ENCODE results near the gene RBBP4. TPM values are rescaled to one million over a fixed set of nuclear protein-coding genes. Genes with fewer than 3 reads are reported as not detected.

RBBP4 gene
- total and polyA plus RNA-seq, 2 of the 8 experiments (the other 6 are each of a cell fraction or from before 2014, with no cell fraction given) = 147 to 397 TPM

DNA sequence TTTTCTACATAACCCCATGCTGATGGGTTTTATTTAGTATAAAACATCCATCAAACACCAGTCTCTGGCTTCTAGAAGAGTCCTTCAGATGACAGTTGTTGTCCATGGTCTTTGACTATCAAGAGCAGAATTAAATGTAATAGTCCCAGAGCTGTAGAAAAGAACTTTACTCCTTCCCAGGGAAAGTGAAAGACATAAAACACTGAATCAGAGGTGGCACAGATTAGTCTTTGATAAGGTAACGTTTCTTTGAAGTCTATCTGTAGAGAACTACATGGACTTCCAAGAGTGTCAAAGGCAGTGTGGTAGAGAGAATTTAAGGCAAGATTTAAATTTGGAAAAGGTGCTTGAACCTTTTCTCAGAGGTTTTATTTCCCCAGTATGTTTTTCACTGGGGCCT lies 29.6 kb downstream of the RBBP4 start (continued):
- no peak for TF ChIP-seq RNF2 (IDR thresholded peaks at IDR 0.05; ENCODE audit: borderline replicate concordance, low read depth, low read length, missing control alignments, poor library complexity, severe bottlenecking)
- no peak for TF ChIP-seq HDAC2 (IDR thresholded peaks at IDR 0.05; ENCODE audit: borderline replicate concordance in 1 of 2, low read depth in 2 of 2, low read length in 2 of 2)
- TF ChIP-seq TAF7 (optimal IDR thresholded peaks at IDR 0.05; ENCODE audit: borderline replicate concordance, low read depth, low read length) = no peak
